Mononuclear cell (primary cell): ENCODE measurements around the gene FGGY. TPM values are rescaled to one million over a fixed set of nuclear protein-coding genes. Genes with fewer than 3 reads are reported as not detected.

Source experiments
- H3K27me3 ChIP-seq: 2 replicates; pipeline ENCODE4 v1.6.0; 2011; ENCODE audit warnings: low read length, control low read depth; ENCODE audit not compliant: insufficient read depth
- H3K4me1 ChIP-seq: 2 replicates; pipeline ENCODE4 v1.5.1; 2011; ENCODE audit warnings: mild to moderate bottlenecking, low read length, control low read depth; ENCODE audit not compliant: insufficient read depth
- H3K4me3 ChIP-seq: 2 replicates; pipeline ENCODE4 v1.5.1; 2011; ENCODE audit warnings: mild to moderate bottlenecking, low read length, moderate library complexity
- H3K9me3 ChIP-seq: 2 replicates; pipeline ENCODE4 v1.5.1; 2011; ENCODE audit warnings: low read depth, mild to moderate bottlenecking, control low read depth, low read length
- total RNA-seq: library from RNA; depleted of rRNA; stranded (reverse); fragments of >200 nt; gene quantifications from one replicate; pipeline ENCODE4 v1.2.3, GENCODE V29; 2012

The FGGY gene
- total RNA-seq, 1 donor: 15.2 TPM

DNA sequence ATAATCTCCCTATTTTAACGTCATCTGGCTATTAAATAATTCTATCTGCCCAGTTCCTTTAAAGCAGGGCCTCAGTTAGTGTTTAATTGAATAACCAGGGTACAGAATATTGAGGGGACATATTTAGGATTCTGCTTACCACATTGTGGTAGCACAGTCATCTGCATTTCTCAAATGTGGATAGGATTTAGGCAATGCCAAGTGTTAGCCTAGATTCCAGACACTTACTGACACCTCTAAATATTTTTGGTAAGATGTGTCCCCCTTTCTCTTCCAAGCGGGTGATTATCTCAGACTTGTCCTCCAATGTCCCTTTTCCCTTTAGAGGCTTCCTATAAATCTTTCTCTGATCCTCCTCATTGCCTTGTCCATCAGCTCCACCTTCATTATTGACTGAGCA is 357.1 kb downstream of the FGGY start:
- Histone ChIP-seq H3K27me3 (no peaks in the 10 kb centered on the region), H3K9me3 (no peaks in the 10 kb centered on the region), H3K4me1 (no peaks in the 10 kb centered on the region), H3K4me3 (no peak overlapping the region)

DNA sequence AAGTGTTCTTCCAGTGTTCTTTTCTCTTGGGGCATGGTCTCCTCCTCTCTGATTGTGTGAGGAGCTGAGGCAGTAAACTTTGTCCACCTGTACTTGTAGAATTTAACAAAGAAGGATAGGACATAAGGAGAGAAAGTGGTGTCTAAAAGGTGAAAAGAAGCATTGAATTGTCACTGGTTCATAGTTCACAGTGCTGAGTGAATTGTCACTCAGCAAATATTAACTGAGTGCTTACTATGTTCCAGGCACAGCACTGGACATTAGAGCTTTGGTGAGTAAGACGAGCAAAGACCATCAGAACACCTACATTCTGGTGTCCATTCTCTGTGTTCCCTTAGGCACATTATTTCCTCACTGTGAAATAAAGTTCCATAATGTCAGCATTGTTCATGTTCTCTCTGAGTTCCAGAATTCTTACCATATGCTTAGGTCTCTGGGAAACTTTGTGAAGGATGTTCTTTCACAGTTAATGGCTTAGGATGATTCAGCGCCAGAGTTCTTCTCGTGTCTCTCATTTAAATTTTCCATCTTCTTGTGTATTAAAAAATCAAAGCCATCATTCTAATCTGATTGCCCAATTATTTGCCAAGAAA is 361.1 kb downstream of the FGGY start:
- H3K4me3 ChIP-seq: no peak overlapping the region
- H3K4me1 ChIP-seq: no peaks in the 10 kb centered on the region
- no peaks in the 10 kb centered on the region for H3K9me3 ChIP-seq
- no peaks in the 10 kb centered on the region for H3K27me3 ChIP-seq

DNA sequence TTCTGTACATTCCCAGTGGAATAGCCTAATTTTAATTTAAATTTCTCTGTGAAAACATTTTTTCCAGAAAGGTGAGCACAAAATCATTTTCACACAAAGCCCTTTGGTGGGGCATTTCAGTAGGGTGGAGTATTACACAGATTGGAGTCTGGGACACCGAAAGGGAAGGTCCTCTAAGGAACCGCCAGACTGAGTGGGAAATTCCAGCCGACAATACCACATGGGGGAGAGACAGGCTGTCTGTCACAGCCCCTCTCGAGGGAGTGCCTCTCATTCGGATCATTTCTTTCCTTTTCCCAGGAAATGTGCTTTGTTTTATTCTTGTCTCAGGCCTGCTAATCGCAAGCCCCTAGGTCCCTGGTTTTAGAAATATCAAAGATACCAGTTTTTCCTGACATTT is 367.3 kb downstream of the FGGY start:
- H3K9me3 ChIP-seq: no peaks in the 10 kb centered on the region
- peaks cover 4% of the 10 kb centered on the region for H3K4me1 ChIP-seq

DNA sequence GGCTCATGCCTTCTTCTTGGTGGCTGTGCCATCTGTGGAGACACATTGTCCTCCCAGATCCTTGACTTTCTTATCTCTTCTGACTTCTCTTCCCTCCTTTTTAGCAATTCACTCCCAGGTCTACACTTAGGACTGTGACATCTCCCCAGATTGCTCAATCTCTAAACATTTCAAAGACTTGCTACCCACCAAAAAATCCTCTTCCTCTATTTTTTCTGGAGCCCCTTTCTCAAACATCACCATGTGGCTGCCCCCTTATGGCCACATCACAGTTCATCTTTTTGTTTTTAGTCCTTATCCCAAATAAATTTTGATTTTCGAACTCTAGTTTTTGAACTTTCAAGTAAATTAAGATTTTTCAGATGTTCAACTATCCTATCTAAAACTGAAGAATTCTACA is 369.2 kb downstream of the FGGY start:
- Histone ChIP-seq H3K27me3 (no peaks in the 10 kb centered on the region), H3K9me3 (no peaks in the 10 kb centered on the region), H3K4me3 (no peak overlapping the region), H3K4me1 (peaks cover 4% of the 10 kb centered on the region)

More for the DNA sequence above, 367.3 kb downstream of the FGGY start:
- H3K27me3 ChIP-seq: no peaks in the 10 kb centered on the region
- no peak overlapping the region for H3K4me3 ChIP-seq

DNA sequence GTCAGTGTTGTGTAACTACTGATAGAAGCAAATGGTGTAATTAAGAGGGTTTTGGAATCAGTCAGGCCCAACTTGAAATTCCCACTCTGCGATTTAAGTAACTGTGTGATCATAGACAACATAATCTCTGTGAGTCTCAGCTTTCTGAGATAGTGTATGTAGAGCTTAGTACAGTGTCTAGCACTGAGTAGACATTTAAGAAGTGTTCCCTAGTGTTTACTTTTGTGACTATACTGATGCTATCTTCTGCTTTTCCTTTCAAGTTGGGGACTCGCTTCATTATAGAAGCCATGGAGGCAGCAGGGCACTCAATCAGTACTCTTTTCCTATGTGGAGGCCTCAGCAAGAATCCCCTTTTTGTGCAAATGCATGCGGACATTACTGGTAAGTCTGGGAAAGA is 370.1 kb downstream of the FGGY start:
- Histone ChIP-seq H3K4me1 (peaks cover 4% of the 10 kb centered on the region), H3K9me3 (no peaks in the 10 kb centered on the region), H3K27me3 (no peaks in the 10 kb centered on the region), H3K4me3 (no peak overlapping the region)

DNA sequence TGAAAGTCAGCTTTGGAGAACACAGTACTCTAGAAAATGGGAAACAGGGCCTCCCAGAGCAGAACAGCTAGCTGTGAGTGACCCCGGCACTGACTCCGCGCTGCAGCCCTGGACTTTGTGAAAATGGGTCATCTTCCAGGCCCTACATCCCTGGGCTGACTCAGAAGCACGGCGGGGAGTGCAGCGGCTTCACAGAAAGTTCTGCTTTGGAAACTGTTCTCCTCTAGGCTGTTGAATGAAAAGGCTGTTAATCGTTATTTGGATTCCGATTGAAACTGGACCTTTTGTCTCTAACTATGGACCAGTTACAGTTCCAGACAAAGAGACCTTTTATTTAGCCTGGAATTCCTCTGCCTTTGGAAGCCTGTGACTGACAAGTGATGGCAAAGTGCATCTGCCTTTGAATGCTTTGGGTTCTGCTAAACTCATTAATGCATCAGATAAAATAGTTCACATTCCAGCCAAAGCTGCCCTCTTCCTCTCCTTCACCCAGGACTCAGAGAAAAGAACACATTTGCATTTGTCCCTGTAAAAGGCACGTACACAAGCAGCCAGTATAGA is 372.9 kb downstream of the FGGY start:
- Histone ChIP-seq H3K27me3 (no peaks in the 10 kb centered on the region), H3K4me3 (no peak overlapping the region), H3K4me1 (peaks cover 28% of the 10 kb centered on the region), H3K9me3 (no peaks in the 10 kb centered on the region)

DNA sequence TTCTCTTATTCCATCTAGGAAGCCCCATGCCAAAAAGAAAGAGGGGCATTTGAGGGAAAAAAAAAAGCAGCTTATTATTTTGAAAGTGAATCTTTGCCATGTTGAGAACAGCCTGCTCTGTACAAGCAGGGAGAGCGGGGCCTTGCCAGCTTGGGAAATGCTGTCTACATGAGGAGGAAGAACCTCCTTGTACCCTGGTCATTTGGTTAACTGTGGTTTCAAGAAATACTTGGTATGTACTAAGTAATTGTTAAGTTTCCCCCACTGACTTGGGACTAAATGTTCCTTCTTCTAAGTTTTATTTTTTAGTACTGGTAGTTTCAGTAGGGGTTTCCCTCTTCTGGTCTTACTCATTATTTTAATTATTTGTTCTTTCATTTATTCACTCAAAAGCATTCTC is 373.8 kb downstream of the FGGY start:
- peaks cover 37% of the 10 kb centered on the region for H3K4me1 ChIP-seq
- no peaks in the 10 kb centered on the region for H3K9me3 ChIP-seq
- no peaks in the 10 kb centered on the region for H3K27me3 ChIP-seq
- H3K4me3 ChIP-seq: no peak overlapping the region

DNA sequence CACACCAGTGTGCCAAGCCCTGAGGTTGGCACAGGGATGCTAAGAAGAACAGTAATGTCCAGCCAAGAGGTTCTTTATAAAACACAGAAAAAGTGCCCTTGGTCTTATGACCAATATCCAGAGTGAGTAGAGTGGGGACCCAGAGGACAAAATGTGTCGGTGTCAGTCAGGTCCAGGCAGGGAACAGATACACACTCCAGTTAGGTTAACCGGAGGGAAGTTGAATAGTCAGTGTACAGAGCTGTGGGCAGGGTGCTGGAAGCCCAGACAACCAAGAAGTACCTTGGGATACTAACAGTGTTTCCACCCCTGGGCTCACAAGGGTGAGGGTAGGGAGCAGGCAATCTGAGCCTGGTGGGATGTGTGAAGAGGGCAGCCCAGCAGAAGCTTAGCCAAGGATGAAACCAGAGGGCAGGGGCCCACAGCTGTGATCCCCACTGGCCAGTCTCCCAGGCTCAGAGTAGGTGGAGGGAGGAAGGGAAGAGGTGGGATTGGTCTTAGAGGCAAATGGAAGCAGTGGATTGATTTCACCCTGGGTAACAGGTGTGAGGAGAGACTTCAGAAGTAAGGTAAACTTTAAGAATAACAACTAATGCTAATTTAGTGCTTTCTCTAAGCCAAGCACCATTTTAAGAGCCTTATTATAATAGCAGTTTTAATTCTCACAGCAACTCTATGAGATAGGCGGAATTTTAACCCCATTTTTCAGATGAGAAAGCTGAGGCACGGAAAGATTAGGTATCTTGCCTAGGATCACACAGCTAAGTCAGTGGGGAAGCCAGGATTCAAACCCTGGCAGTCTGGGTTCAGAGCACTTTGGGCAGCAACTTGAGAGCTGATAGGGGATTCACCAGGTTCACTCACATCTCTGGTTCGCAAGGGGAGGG is 374.4 kb downstream of the FGGY start:
- Histone ChIP-seq H3K4me1 (peaks cover 39% of the 10 kb centered on the region), H3K9me3 (no peaks in the 10 kb centered on the region)

DNA sequence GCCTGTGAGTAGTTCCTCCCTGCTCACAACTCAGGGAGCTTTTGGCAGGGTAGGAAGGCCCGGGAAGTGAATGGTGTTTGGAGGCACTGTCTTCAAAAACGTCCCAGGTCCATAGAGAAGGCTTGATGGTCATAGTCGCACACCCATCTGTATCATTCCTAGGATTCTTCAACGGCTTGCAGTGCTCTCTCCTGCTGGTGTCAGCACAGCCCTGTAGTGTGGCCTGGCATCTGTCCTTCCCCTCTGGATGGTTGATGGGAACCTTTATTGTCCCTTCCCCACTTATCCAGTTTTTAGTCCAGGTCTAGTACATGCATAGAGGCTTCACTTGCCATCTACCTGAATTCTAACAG is 375.0 kb downstream of the FGGY start:
- no peaks in the 10 kb centered on the region for H3K27me3 ChIP-seq
- no peaks in the 10 kb centered on the region for H3K9me3 ChIP-seq
- no peak overlapping the region for H3K4me3 ChIP-seq
- H3K4me1 ChIP-seq: peaks cover 42% of the 10 kb centered on the region

More for the DNA sequence above, 374.4 kb downstream of the FGGY start:
- Histone ChIP-seq H3K27me3 (no peaks in the 10 kb centered on the region), H3K4me3 (no peak overlapping the region)

DNA sequence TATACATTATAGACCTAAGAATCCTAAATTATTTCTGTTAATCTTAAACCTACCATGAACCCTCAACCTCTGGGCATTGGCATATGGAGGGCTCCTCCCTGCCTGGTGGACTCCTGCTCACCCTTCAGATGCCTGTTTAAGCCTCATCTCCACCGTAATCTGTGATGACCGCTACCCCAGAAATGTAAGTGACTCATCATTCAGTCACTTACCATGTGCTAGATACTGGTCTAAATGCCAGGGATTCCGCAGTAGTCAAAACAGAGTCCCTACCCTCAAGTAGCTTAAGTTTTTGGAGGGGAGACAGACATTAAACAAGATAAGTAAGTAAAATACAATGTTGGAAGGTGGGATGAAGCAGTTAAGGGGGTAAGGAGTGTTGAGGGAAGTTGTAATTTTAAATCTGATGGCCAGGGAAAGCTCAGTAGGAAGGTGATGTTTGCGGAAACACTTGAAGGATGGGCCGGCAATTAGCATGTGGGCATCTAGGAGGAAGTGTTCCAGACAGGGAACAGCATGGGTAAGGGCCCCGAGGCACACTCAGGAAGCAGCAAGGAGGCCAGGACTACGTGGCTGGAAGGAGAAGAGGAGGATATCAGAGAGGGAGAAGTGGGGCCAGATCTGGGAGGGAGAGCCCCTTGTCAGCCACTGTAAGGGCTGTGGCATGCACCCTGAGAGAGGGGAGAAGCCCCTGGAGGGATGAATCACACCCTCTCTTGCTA is 376.1 kb downstream of the FGGY start:
- H3K4me1 ChIP-seq: peaks cover 43% of the 10 kb centered on the region
- H3K4me3 ChIP-seq: no peak overlapping the region
- no peaks in the 10 kb centered on the region for H3K27me3 ChIP-seq
- no peaks in the 10 kb centered on the region for H3K9me3 ChIP-seq

DNA sequence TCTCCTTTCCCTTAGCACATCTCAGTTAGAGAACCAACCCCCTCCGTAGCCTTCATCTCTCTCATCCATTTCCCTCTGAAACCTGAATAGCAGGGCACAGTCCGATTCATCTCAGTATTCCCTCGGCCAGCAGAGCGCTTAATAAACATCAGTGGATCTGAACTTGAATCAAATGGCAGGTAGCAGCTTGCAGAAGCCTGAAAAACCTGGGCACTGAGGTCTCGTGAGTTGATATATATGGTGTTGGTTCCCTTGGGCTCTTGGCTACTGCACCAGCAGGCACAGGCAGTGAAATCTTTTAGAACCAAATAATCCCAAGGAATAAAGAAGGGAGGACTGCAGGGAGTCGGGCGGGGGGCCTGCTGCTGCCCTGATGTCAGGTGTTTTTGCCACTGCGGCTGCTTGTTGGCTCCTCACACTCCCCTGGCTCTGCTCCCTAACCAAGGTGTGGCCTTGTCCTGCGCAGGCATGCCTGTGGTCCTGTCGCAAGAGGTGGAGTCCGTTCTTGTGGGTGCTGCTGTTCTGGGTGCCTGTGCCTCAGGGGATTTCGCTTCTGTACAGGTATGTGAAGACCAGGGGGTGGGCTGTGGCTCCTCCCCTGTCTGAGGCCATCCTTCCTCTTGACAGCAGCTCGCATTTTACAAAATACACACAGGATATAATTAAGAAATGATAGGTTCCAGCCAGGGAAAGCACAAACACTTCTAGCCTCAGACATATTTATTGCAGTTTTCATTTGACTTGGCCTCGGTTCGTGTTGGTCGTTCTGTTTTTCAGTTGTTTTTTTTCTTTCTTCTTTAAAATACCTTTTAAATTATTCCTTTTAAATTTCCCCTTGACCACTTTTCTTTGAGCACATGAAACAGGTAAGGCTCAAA is 376.9 kb downstream of the FGGY start:
- peaks cover 50% of the 10 kb centered on the region for H3K4me1 ChIP-seq
- no peak overlapping the region for H3K4me3 ChIP-seq

DNA sequence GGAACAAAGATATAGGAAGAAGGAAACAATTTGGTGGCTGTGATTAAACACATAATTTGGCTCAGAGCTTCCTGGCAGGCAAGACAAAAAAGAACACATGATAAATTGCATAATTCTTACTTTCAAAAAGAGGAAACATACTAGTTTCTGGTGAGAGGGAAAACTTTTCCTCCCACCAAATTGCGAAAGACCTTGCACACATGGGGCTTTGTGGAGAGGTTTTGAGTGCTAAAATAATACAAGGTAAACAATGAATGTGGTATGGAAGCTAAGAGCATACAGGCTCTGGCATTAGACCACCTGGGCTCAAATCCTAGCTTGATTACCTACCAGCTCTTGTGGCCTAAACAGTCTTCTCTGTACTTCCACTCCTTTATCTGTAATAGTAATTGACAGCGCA is 377.7 kb downstream of the FGGY start:
- H3K4me1 ChIP-seq: peaks cover 51% of the 10 kb centered on the region
- H3K27me3 ChIP-seq: no peaks in the 10 kb centered on the region
- no peaks in the 10 kb centered on the region for H3K9me3 ChIP-seq
- H3K4me3 ChIP-seq: no peak overlapping the region

More for the DNA sequence above, 376.9 kb downstream of the FGGY start:
- Histone ChIP-seq H3K9me3 (no peaks in the 10 kb centered on the region), H3K27me3 (no peaks in the 10 kb centered on the region)

DNA sequence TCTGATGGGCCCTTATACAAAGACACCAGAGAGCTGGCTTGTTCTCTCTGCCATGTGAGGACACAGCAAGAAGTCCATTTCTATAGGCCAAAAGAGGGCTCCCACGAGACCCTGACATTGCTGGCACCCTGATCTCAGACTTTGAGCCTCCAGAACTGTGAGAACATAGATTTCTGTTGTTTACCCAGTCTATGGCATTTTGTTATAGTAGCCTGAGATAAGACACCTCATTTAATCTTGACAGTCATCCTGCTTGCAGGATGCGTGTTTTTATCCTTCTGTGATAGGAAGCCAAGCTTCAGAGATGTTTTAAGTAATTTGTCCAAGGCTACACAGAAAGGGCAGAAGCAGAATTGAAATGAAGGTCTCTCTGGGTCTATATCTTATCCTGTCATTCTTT is 379.0 kb downstream of the FGGY start:
- no peak overlapping the region for H3K4me3 ChIP-seq
- no peaks in the 10 kb centered on the region for H3K9me3 ChIP-seq
- H3K27me3 ChIP-seq: no peaks in the 10 kb centered on the region
- H3K4me1 ChIP-seq: peaks cover 51% of the 10 kb centered on the region

DNA sequence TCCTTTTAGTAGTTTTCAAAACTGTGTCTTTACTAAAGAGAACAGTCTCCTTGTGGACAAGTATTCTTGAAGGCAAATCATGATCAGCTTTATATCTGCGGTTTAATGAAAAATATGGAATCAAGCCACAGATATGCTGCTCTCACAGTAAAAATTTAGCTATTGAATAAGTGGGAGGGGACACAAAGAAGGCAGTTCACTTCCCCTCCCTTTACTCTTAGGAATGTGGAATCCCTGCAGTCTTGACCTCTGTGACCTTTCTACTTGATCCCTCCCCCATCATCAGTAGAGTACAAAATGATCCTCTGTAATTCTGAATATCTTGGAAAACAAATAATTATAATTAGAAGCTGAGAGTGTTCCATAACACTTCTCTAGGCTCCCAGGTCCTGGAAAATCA is 381.1 kb downstream of the FGGY start:
- Histone ChIP-seq H3K4me1 (peaks cover 51% of the 10 kb centered on the region), H3K9me3 (no peaks in the 10 kb centered on the region), H3K27me3 (no peaks in the 10 kb centered on the region), H3K4me3 (no peak overlapping the region)
